Thoracic aorta (tissue), 2 donors: ENCODE results near the gene CMTM6. TPM values are rescaled to one million over a fixed set of nuclear protein-coding genes. Genes with fewer than 3 reads are reported as not detected.

Experiments
- ATAC-seq: fragments of 150-250 bp; one replicate; pipeline ENCODE4 v1.8.0; 2017; ENCODE audit warnings: low read depth; ENCODE audit not compliant: insufficient number of reproducible peaks, low FRiP score
- DNase-seq: peaks from one replicate; pipeline ENCODE4 v3.0.0-alpha.2; 2020; ENCODE audit warnings: low spot score
- H3K27ac ChIP-seq, 2 donors: fragments of 200-600 bp; sonication (generic); 1 replicate in 1 of 2; 2 replicates in 1 of 2; pipeline ENCODE4 v1.5.1; 2016; ENCODE audit warnings: mild to moderate bottlenecking in 2 of 2, moderate library complexity in 2 of 2
- H3K27me3 ChIP-seq: fragments of 200-600 bp; sonication (generic); replicated peaks from 2 replicates; pipeline ENCODE4 v1.6.0; 2016; ENCODE audit warnings: mild to moderate bottlenecking; ENCODE audit not compliant: insufficient read depth
- H3K36me3 ChIP-seq: fragments of 200-600 bp; sonication (generic); one replicate; pipeline ENCODE4 v1.5.1; 2016
- H3K4me1 ChIP-seq, 2 donors: fragments of 200-600 bp; sonication (generic); 1 replicate in 1 of 2; 2 replicates in 1 of 2; pipeline versions ENCODE4 v1.5.1 to v1.6.0; 2016; ENCODE audit warnings: low read depth in 2 of 2, mild to moderate bottlenecking in 1 of 2; ENCODE audit not compliant: control insufficient read depth in 1 of 2
- H3K4me3 ChIP-seq: fragments of 200-600 bp; sonication (generic); 2 replicates; pipeline ENCODE4 v1.5.1; 2016; ENCODE audit warnings: mild to moderate bottlenecking
- H3K9me3 ChIP-seq: fragments of 200-600 bp; sonication (generic); 2 replicates; pipeline ENCODE4 v1.5.1; 2016
- total RNA-seq, 2 donors: library from RNA; depleted of rRNA; stranded (reverse); fragments of >200 nt; gene quantifications; one replicate each; pipeline versions ENCODE4 v1.1.0 to v1.2.3, GENCODE V29; 2016
- TF ChIP-seq, protein P1 (sequence below): fragments of 200-600 bp; sonication (generic); IDR thresholded peaks from one replicate; pipeline ENCODE4 v1.5.1; 2019; ENCODE audit warnings: antibody characterized with exemption

The CMTM6 gene
- total RNA-seq, 2 donors from 2014 or later: 42.1 to 62.3 TPM

DNA sequence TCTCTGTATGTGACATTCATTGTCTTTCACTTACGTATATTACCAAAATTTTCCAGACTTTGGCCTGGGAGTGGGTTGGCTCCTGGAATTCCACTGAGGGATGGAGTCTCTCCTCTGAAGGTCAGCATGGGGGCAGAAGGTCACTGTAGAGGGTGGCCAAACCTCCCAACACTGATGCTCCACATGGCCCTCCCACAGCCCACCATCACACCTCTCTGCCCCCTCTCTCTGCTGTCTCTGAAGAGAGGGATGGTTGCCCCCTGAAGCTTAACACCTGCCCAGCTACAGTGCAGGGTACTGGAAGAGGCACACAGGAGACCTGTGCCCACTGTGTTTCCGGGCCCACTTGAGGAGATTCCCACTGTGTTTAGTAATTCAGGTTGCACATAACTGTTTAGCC lies 52.2 kb downstream of the CMTM6 start:
- no peaks in the 10 kb centered on the region for H3K36me3 ChIP-seq
- no peak for DNase-seq
- ATAC-seq: no peak
- no peaks in the 10 kb centered on the region for H3K4me1 ChIP-seq
- H3K9me3 ChIP-seq: no peaks in the 10 kb centered on the region
- no peak overlapping the region for H3K4me3 ChIP-seq
- no peak overlapping the region for H3K27ac ChIP-seq
- no peaks in the 10 kb centered on the region for H3K27me3 ChIP-seq
- TF ChIP-seq, protein P1, sequence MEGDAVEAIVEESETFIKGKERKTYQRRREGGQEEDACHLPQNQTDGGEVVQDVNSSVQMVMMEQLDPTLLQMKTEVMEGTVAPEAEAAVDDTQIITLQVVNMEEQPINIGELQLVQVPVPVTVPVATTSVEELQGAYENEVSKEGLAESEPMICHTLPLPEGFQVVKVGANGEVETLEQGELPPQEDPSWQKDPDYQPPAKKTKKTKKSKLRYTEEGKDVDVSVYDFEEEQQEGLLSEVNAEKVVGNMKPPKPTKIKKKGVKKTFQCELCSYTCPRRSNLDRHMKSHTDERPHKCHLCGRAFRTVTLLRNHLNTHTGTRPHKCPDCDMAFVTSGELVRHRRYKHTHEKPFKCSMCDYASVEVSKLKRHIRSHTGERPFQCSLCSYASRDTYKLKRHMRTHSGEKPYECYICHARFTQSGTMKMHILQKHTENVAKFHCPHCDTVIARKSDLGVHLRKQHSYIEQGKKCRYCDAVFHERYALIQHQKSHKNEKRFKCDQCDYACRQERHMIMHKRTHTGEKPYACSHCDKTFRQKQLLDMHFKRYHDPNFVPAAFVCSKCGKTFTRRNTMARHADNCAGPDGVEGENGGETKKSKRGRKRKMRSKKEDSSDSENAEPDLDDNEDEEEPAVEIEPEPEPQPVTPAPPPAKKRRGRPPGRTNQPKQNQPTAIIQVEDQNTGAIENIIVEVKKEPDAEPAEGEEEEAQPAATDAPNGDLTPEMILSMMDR: no peak

GRCh38 chr3:32449691-32450090 lies 53.0 kb downstream of the CMTM6 start:
- no peaks in the 10 kb centered on the region for H3K27me3 ChIP-seq
- ATAC-seq: no peak
- no peak for DNase-seq

GRCh38 chr3:32448686-32449474 lies 53.8 kb downstream of the CMTM6 start:
- Histone ChIP-seq H3K4me3 (no peak overlapping the region), H3K27ac (no peak overlapping the region), H3K4me1 (no peaks in the 10 kb centered on the region), H3K36me3 (no peaks in the 10 kb centered on the region), H3K9me3 (no peaks in the 10 kb centered on the region), H3K27me3 (no peaks in the 10 kb centered on the region)
- DNase-seq: no peak
- TF ChIP-seq, protein P1: no peak
- no peak for ATAC-seq

More at GRCh38 chr3:32449691-32450090, 53.0 kb downstream of the CMTM6 start:
- Histone ChIP-seq H3K27ac (no peak overlapping the region), H3K4me3 (no peak overlapping the region), H3K36me3 (no peaks in the 10 kb centered on the region), H3K4me1 (no peaks in the 10 kb centered on the region), H3K9me3 (no peaks in the 10 kb centered on the region)
- TF ChIP-seq, protein P1: no peak

DNA sequence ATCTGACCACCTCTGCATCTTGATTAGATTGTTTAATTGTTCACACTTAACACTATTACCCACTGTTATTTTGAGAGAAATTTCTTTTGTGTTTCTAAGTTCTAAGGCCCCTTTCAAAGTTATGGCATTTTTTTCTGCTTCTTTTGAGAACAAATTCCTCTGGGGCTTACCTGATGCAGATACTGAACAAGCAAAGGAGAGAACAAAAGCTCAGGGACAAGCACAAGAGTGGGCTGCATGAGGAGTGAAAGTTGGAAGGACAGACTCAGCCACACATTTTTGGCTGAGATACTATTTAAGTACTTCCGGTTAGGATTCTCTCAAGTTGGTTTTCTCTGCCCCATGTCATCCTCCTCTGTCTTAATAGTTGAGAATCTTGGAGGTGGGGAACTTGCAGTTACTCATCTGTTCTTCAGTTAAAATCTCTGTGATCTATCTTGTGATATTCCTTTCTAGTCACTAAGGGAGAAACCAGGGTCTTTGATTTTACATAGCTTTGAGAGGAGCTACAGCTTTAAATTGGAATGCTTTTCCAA lies 54.7 kb downstream of the CMTM6 start:
- Histone ChIP-seq H3K4me3 (no peak overlapping the region), H3K36me3 (no peaks in the 10 kb centered on the region), H3K27me3 (no peaks in the 10 kb centered on the region), H3K4me1 (no peaks in the 10 kb centered on the region), H3K9me3 (no peaks in the 10 kb centered on the region), H3K27ac (no peak overlapping the region)
- DNase-seq (no peak), ATAC-seq (no peak)
- TF ChIP-seq, protein P1: no peak

DNA sequence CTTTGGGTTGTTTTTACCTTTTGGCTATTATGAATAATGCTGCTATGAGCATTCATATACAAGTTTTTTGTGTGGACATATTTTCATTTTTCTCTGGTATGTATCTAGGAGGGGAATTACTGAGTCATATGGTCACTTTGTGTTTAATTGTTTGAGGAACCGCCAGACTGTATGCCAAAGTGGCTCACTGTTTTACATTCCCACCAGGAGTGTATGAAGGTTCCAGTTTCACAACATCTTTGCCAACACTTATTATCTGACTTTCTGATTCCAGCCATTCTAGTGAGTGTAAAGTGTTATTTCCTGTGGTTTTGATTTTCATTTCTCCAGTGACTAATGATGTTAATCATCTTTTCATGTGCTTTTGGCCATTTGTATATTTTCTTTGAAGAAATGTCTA lies 59.2 kb downstream of the CMTM6 start:
- no peaks in the 10 kb centered on the region for H3K27me3 ChIP-seq
- TF ChIP-seq, protein P1: no peak
- H3K27ac ChIP-seq: no peak overlapping the region

More for the DNA sequence above, 59.2 kb downstream of the CMTM6 start:
- DNase-seq: no peak
- Histone ChIP-seq H3K36me3 (no peaks in the 10 kb centered on the region), H3K4me3 (no peak overlapping the region), H3K9me3 (no peaks in the 10 kb centered on the region), H3K4me1 (peaks cover 0 to 5% of the 10 kb centered on the region in 2 donors)
- no peak for ATAC-seq
